Dendritic cell treated with granulocyte-macrophage colony-stimulating factor and Interleukin-4, amounts not matched to agents 40 ng/mL and 50 ng/mL, for 4 days (primary cell): Measurements from ENCODE around the gene ZNF607.
"Not testable (repeated sequence)": the region's sequence is repeated elsewhere in the genome, so short reads cannot be mapped to it uniquely, and the experiment has no call there.

Source experiments
- H3K27ac Mint-ChIP-seq: one replicate; pipeline ENCODE4 v1.8.0; 2022; ENCODE audit warnings: mild to moderate bottlenecking, mixed read lengths
- H3K27me3 Mint-ChIP-seq: one replicate; pipeline ENCODE4 v1.8.0; 2022; ENCODE audit warnings: mild to moderate bottlenecking, mixed read lengths
- H3K36me3 Mint-ChIP-seq: one replicate; pipeline ENCODE4 v1.8.0; 2022; ENCODE audit warnings: low read depth, mixed read lengths
- H3K4me1 Mint-ChIP-seq: one replicate; pipeline ENCODE4 v1.8.0; 2022; ENCODE audit warnings: low read depth, mixed read lengths
- H3K4me3 Mint-ChIP-seq: one replicate; pipeline ENCODE4 v1.8.0; 2022; ENCODE audit warnings: mild to moderate bottlenecking, moderate library complexity, mixed read lengths
- H3K9me3 Mint-ChIP-seq: one replicate; pipeline ENCODE4 v1.8.0; 2022; ENCODE audit warnings: mixed read lengths
- intact Hi-C: fragments of 100-400 bp; cut with micrococcal nuclease; formaldehyde crosslinking; loops from one replicate; pipeline ENCODE4 v1.15.0; 2022

ZNF607 gene

DNA sequence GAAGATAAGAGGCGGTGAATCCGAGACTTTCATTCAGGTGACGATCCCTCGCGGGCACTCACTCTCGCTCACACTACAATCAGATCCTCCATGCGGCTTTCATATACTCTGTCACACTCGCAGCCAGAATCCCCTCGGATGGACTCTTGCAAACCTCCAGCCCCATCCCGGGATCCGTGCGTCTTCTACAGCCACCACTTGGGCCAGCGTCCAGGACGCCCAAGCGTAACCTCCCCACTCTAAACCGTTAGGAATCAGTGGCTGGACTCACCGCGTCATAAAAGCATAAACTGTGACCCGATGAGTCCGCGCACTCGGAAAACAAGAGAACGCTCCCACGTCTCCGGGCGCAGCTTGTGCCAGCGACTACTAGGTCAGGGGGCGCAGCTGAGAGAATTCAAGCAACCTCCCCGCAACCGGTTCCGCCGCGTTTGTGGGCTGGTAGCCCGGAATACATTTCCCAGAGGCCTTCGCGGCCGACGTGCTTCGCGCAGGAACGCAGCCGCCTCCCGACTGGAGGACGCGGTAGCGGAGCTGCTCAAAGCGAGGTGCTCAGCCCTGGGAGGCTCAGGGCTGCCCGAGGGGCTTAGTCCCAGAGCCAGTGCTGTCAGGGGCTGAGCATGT is 27.6 kb downstream of the ZNF607 start:
- peaks cover 47% of the 10 kb centered on the region for H3K9me3 Mint-ChIP-seq
- peak overlapping the region; percentile 57 for H3K27ac Mint-ChIP-seq
- intact Hi-C loops, result no loop called here
- H3K36me3 Mint-ChIP-seq, result peaks cover 6% of the 10 kb centered on the region
- peaks cover 8% of the 10 kb centered on the region for H3K4me1 Mint-ChIP-seq
- peaks cover 4% of the 10 kb centered on the region for H3K27me3 Mint-ChIP-seq
- H3K4me3 Mint-ChIP-seq, result peak overlapping the region; percentile 83

DNA sequence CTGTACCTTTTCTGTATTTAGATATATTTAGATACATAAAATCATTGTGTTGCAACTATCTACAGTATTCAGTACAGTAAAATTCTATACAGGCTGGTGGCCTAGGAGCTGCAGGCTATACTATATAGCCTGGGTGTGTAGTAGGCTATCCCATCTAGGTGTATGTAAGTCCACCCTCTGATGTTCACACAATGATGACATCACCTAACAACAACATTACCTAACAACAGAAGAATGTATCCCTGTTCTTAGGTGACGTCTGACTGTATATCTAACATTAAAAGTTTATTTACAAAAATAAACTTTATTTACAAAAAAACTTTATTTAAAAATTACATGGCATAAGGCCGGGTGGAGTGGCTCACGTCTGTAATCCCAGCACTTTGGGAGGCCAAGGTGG is 36.0 kb downstream of the ZNF607 start:
- intact Hi-C loops, result no loop called here
- H3K36me3 Mint-ChIP-seq, result no peaks in the 10 kb centered on the region
- no peak overlapping the region for H3K27ac Mint-ChIP-seq
- no peaks in the 10 kb centered on the region for H3K27me3 Mint-ChIP-seq
- H3K4me1 Mint-ChIP-seq, result no peaks in the 10 kb centered on the region
- H3K4me3 Mint-ChIP-seq, result no peak overlapping the region
- peaks cover 68% of the 10 kb centered on the region for H3K9me3 Mint-ChIP-seq

DNA sequence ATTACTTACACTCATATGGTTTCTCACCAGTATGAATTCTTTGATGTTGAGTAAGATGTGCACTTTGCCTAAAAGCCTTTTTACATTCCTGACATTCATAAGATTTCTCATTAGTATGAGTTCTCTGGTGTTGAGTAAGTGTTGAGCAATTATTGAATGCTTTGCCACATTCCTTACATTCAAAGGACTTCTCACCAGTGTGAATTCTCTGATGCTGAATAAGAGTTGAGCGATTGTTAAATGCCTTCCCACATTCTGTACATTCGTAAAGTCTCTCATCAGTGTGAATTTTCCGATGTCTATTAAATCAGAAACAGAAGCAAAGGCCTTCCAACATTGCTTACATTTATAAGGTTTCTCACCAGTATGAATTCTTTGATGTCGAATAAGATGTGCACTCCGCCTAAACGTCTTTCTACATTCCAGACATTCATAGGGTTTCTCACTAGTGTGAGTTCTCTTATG is 50.1 kb downstream of the ZNF607 start:
- intact Hi-C loops, result no loop called here
- H3K27ac Mint-ChIP-seq, result no peak overlapping the region
- no peak overlapping the region for H3K4me3 Mint-ChIP-seq
- H3K4me1 Mint-ChIP-seq, result no peaks in the 10 kb centered on the region
- no peaks in the 10 kb centered on the region for H3K36me3 Mint-ChIP-seq
- H3K27me3 Mint-ChIP-seq, result no peaks in the 10 kb centered on the region
- H3K9me3 Mint-ChIP-seq, result peaks cover 77% of the 10 kb centered on the region

- Mint-ChIP-seq H3K4me1 (peaks cover 22% of the 10 kb centered on the region), H3K36me3 (peaks cover 17% of the 10 kb centered on the region), H3K9me3 (peaks cover 28% of the 10 kb centered on the region)
- intact Hi-C loops, result loop anchor here (10.0 kb wide), 2 partner anchors 62 to 118 kb away; partner anchors contain the start of genes ZNF540, ZNF571 and ZNF573
- not testable (repeated sequence) for H3K27ac Mint-ChIP-seq, H3K27me3 Mint-ChIP-seq, H3K4me3 Mint-ChIP-seq
These were observed 62.4 kb downstream of the ZNF607 start for GRCh38 chr19:37657157-37657556.

DNA sequence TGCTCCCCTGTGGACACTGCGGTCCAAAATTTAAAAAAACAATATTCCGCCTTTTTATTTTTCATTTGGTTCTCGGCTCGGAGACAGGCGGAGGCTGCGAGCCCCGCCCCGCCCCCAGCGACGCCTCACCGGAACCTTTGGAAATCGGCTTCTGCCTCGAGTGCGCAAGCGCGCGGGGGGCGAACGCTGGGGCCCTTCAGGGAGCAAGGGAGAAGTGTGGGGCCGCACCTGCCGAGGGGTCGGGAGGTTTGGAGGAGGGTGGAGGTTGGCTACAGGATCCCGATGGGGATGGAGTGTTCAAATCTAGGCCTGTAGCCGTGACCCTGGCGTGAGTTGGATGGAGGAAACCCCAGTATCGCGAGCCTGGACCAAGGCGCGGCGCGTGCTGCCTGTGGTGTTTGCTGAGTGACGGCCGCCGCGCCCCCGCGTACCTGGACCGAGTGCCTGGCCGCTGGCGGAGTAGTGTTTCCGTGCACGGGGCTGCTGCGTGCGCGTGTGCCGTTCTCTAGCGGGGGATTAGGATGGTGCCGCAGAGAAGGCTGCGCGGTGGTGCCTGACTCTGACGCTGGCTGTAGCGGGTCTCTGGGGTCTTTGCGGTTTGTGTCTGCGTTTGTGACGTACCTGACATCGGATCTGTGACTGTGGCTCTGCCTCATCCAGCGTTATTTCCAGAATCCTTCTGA is 63.7 kb downstream of the ZNF607 start:
- Mint-ChIP-seq H3K4me3 (peak overlapping the region; percentile 90), H3K27me3 (peaks cover 5% of the 10 kb centered on the region), H3K36me3 (peaks cover 27% of the 10 kb centered on the region), H3K9me3 (peaks cover 21% of the 10 kb centered on the region), H3K27ac (peak overlapping the region; percentile 85), H3K4me1 (peaks cover 22% of the 10 kb centered on the region)
- intact Hi-C loops, result loop anchor here (10.0 kb wide), 2 partner anchors 61 to 119 kb away; partner anchors contain the start of genes ZNF540, ZNF571 and ZNF573

- intact Hi-C loops, result loop anchor here (10.0 kb wide), 2 partner anchors 60 to 120 kb away; partner anchors contain the start of genes ZNF540, ZNF571 and ZNF573
- Mint-ChIP-seq H3K27ac (peak within 1 kb of the TSS; percentile 85), H3K27me3 (peaks cover 5% of the 10 kb centered on the region), H3K4me1 (peaks cover 22% of the 10 kb centered on the region), H3K9me3 (peaks cover 21% of the 10 kb centered on the region), H3K4me3 (peak within 1 kb of the TSS; percentile 90), H3K36me3 (peaks cover 32% of the 10 kb centered on the region)
These were observed 64.3 kb downstream of the ZNF607 start, which contains the start of gene ZFP30 for GRCh38 chr19:37655301-37655688. TSS of gene ZFP30 (minus strand) at chr19:37655465. CDS start at chr19:37647822, 7,643 bp downstream.

GRCh38 chr19:37654629-37655300 is 64.8 kb downstream of the ZNF607 start:
- peaks cover 22% of the 10 kb centered on the region for H3K9me3 Mint-ChIP-seq
- H3K4me1 Mint-ChIP-seq, result peaks cover 22% of the 10 kb centered on the region
- H3K27ac Mint-ChIP-seq, result peak overlapping the region; percentile 85
- peak overlapping the region; percentile 90 for H3K4me3 Mint-ChIP-seq
- H3K36me3 Mint-ChIP-seq, result peaks cover 38% of the 10 kb centered on the region
- intact Hi-C loops, result loop anchor here (10.0 kb wide), 2 partner anchors 60 to 120 kb away; partner anchors contain the start of genes ZNF540, ZNF571 and ZNF573
- peaks cover 5% of the 10 kb centered on the region for H3K27me3 Mint-ChIP-seq

- Mint-ChIP-seq H3K27ac (peak overlapping the region; percentile 85), H3K4me1 (peaks cover 22% of the 10 kb centered on the region), H3K9me3 (peaks cover 28% of the 10 kb centered on the region), H3K27me3 (peaks cover 5% of the 10 kb centered on the region), H3K4me3 (peak overlapping the region; percentile 90), H3K36me3 (peaks cover 44% of the 10 kb centered on the region)
- intact Hi-C loops, result loop anchor here (10.0 kb wide), 2 partner anchors 59 to 121 kb away; partner anchors contain the start of genes ZNF540, ZNF571 and ZNF573
These were observed 65.4 kb downstream of the ZNF607 start for GRCh38 chr19:37654118-37654517.
